ENCODE results near the gene PLA2G2E.

PLA2G2E gene

GRCh38 chr1:19964542-19964941 is 41.1 kb upstream of the PLA2G2E start:
- H3K27me3 ChIP-seq (ENCODE audit: control insufficient read depth, insufficient read depth, low read length), result no peaks in the 10 kb centered on the region
- no peak for TF ChIP-seq CTCF (IDR thresholded peaks at IDR 0.05)
- H3K4me3 ChIP-seq (ENCODE audit: low read depth, low read length), result no peak overlapping the region
- no peaks in the 10 kb centered on the region for H3K9me3 ChIP-seq (ENCODE audit: control insufficient read depth, low read length)
- H2AFZ ChIP-seq, result no peak overlapping the region
- no peaks in the 10 kb centered on the region for H3K79me2 ChIP-seq
- no peak overlapping the region for H3K9ac ChIP-seq
- peaks cover 4% of the 10 kb centered on the region for H3K4me1 ChIP-seq
- no peaks in the 10 kb centered on the region for H3K36me3 ChIP-seq (ENCODE audit: control insufficient read depth, insufficient read depth, low read length)
- H3K4me2 ChIP-seq (ENCODE audit: low read length), result no peak overlapping the region
- H3K27ac ChIP-seq, result no peak overlapping the region

GRCh38 chr1:19963636-19964035 is 40.2 kb upstream of the PLA2G2E start:
- no peak overlapping the region for H3K27ac ChIP-seq
- TF ChIP-seq CTCF (IDR thresholded peaks at IDR 0.05), result no peak
- H3K9me3 ChIP-seq (ENCODE audit: control insufficient read depth, low read length), result no peaks in the 10 kb centered on the region
- H3K4me2 ChIP-seq (ENCODE audit: low read length), result no peak overlapping the region
- H3K79me2 ChIP-seq, result no peaks in the 10 kb centered on the region
- no peaks in the 10 kb centered on the region for H3K36me3 ChIP-seq (ENCODE audit: control insufficient read depth, insufficient read depth, low read length)
- no peaks in the 10 kb centered on the region for H3K27me3 ChIP-seq (ENCODE audit: control insufficient read depth, insufficient read depth, low read length)
- H3K4me1 ChIP-seq, result peaks cover 4% of the 10 kb centered on the region
- H3K4me3 ChIP-seq (ENCODE audit: low read depth, low read length), result no peak overlapping the region
- no peak overlapping the region for H3K9ac ChIP-seq
- H2AFZ ChIP-seq, result no peak overlapping the region

- no peaks in the 10 kb centered on the region for H3K36me3 ChIP-seq (ENCODE audit: control insufficient read depth, insufficient read depth, low read length)
- H3K27me3 ChIP-seq (ENCODE audit: control insufficient read depth, insufficient read depth, low read length), result no peaks in the 10 kb centered on the region
- H3K4me2 ChIP-seq (ENCODE audit: low read length), result no peak overlapping the region
- H3K27ac ChIP-seq, result no peak overlapping the region
- H2AFZ ChIP-seq, result no peak overlapping the region
- H3K9me3 ChIP-seq (ENCODE audit: control insufficient read depth, low read length), result no peaks in the 10 kb centered on the region
- peaks cover 2% of the 10 kb centered on the region for H3K4me1 ChIP-seq
- H3K9ac ChIP-seq, result no peak overlapping the region
- no peak overlapping the region for H3K4me3 ChIP-seq (ENCODE audit: low read depth, low read length)
- TF ChIP-seq CTCF (IDR thresholded peaks at IDR 0.05), result no peak
- no peaks in the 10 kb centered on the region for H3K79me2 ChIP-seq
Observed at GRCh38 chr1:19960591-19960990, 37.2 kb upstream of the PLA2G2E start.

GRCh38 chr1:19957779-19958178 is 34.4 kb upstream of the PLA2G2E start:
- peaks cover 2% of the 10 kb centered on the region for H3K4me1 ChIP-seq
- no peak for TF ChIP-seq CTCF (IDR thresholded peaks at IDR 0.05)
- H2AFZ ChIP-seq, result no peak overlapping the region
- H3K79me2 ChIP-seq, result no peaks in the 10 kb centered on the region
- H3K27me3 ChIP-seq (ENCODE audit: control insufficient read depth, insufficient read depth, low read length), result no peaks in the 10 kb centered on the region
- H3K27ac ChIP-seq, result no peak overlapping the region
- H3K36me3 ChIP-seq (ENCODE audit: control insufficient read depth, insufficient read depth, low read length), result no peaks in the 10 kb centered on the region
- H3K9me3 ChIP-seq (ENCODE audit: control insufficient read depth, low read length), result no peaks in the 10 kb centered on the region
- no peak overlapping the region for H3K4me3 ChIP-seq (ENCODE audit: low read depth, low read length)
- no peak overlapping the region for H3K4me2 ChIP-seq (ENCODE audit: low read length)
- no peak overlapping the region for H3K9ac ChIP-seq

- Histone ChIP-seq H3K4me1 (peaks cover 2% of the 10 kb centered on the region), H3K27ac (no peak overlapping the region), H3K36me3 (ENCODE audit: control insufficient read depth, insufficient read depth, low read length) (no peaks in the 10 kb centered on the region), H3K4me3 (ENCODE audit: low read depth, low read length) (no peak overlapping the region), H2AFZ (no peak overlapping the region), H3K9ac (no peak overlapping the region), H3K27me3 (ENCODE audit: control insufficient read depth, insufficient read depth, low read length) (no peaks in the 10 kb centered on the region), H3K79me2 (no peaks in the 10 kb centered on the region), H3K4me2 (ENCODE audit: low read length) (no peak overlapping the region), H3K9me3 (ENCODE audit: control insufficient read depth, low read length) (no peaks in the 10 kb centered on the region)
- no peak for TF ChIP-seq CTCF (IDR thresholded peaks at IDR 0.05)
Observed at GRCh38 chr1:19955534-19956170, 32.2 kb upstream of the PLA2G2E start.

All from parathyroid adenoma (tissue), 2 donors.